ENCODE results near the gene CCNI2. TPM values are rescaled to one million over a fixed set of nuclear protein-coding genes. Genes with fewer than 3 reads are reported as not detected.

CCNI2 gene
- total and polyA plus RNA-seq, 10 of the 15 experiments (the other 5 are each of a cell fraction or from before 2014, with no cell fraction given): 1.8 to 8.0 (median 3.2) TPM

DNA sequence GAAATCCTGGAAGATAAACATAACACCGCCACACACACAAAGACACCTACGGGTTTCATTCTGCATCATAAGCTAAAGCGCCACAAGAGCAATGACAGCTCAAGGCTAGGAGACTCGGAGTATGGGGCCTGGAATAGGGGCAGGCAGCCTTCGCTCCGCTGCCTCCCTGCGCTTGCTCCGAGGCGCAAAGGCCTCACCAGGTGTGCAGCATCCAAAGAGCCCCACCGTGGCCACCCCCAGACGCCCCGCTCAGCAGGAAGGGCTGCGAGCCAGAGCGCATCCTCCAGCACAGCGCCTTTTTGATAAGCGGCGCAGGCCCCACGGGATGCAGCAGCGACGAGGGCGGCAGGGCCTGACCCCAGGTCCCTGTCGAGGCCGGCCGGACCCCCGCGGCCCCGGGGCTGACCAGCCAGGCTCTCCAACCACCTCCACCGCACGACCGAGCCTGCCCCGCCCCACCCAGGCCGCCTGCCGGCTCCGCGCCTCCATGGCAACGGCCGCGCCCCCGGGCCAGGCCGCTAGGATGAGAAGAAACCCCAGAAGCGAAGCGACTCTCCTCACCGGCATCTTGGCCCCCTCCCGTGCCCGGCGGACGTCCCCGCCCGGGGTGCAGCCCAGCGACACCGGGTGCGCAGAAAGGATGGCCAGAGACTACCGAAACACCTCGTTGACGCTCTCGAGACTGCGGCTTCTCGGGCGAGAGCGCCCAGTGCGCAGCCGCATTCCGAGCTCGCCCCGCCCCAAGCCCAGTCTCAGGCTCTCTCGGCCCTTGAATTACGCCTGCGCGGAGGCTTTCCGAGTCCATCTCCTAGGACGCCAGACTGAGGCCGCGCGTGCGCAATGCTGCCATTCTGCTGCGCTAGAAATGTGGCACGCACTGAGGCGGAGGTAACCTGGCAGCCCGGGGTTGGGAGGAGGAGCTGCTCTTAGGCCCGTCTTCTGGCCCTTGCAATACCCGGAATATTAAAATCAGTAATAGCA is 10.1 kb upstream of the CCNI2 start, which contains the start of gene KIF3A (continued):
- TF ChIP-seq, protein P1, sequence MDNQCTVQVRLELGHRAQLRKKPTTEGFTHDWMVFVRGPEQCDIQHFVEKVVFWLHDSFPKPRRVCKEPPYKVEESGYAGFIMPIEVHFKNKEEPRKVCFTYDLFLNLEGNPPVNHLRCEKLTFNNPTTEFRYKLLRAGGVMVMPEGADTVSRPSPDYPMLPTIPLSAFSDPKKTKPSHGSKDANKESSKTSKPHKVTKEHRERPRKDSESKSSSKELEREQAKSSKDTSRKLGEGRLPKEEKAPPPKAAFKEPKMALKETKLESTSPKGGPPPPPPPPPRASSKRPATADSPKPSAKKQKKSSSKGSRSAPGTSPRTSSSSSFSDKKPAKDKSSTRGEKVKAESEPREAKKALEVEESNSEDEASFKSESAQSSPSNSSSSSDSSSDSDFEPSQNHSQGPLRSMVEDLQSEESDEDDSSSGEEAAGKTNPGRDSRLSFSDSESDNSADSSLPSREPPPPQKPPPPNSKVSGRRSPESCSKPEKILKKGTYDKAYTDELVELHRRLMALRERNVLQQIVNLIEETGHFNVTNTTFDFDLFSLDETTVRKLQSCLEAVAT (IDR thresholded peaks at IDR 0.05): no peak
- TF ChIP-seq ESRRA (IDR thresholded peaks at IDR 0.05; ENCODE audit: low read length) (no peak), CBX5 (IDR thresholded peaks at IDR 0.05; ENCODE audit: low read depth) (0 out of 2 replicates have a peak, but pooled peaks have one; percentile 57), ZNF384 (IDR thresholded peaks at IDR 0.05; ENCODE audit: borderline replicate concordance, low read depth, low read length) (no peak), EGR1 (IDR thresholded peaks at IDR 0.05; ENCODE audit: borderline replicate concordance in 1 of 2, low read depth in 2 of 2, low read length in 2 of 2) (peak in 1 of 2 experiments; percentile 26; a peak in 1 of 3 replicates), JUNB (IDR thresholded peaks at IDR 0.05) (peak; percentile 67), POLR2AphosphoS2 (IDR thresholded peaks at IDR 0.05; ENCODE audit: low read depth, low read length) (no peak), ZNF24 (IDR thresholded peaks at IDR 0.05) (0 out of 2 replicates have a peak, but pooled peaks have one; percentile 26), HCFC1 (IDR thresholded peaks at IDR 0.05; ENCODE audit: low read length) (no peak), NR2C2 (IDR thresholded peaks at IDR 0.05; ENCODE audit: borderline replicate concordance, control insufficient read depth, insufficient read length, low read depth) (no peak), POLR2AphosphoS5 (IDR thresholded peaks at IDR 0.05; ENCODE audit: low read length) (peak; percentile 83)
- TF ChIP-seq, protein P2, sequence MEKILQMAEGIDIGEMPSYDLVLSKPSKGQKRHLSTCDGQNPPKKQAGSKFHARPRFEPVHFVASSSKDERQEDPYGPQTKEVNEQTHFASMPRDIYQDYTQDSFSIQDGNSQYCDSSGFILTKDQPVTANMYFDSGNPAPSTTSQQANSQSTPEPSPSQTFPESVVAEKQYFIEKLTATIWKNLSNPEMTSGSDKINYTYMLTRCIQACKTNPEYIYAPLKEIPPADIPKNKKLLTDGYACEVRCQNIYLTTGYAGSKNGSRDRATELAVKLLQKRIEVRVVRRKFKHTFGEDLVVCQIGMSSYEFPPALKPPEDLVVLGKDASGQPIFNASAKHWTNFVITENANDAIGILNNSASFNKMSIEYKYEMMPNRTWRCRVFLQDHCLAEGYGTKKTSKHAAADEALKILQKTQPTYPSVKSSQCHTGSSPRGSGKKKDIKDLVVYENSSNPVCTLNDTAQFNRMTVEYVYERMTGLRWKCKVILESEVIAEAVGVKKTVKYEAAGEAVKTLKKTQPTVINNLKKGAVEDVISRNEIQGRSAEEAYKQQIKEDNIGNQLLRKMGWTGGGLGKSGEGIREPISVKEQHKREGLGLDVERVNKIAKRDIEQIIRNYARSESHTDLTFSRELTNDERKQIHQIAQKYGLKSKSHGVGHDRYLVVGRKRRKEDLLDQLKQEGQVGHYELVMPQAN (conservative IDR thresholded peaks at IDR 0.05): peak; percentile 91
- TF ChIP-seq, protein P3, sequence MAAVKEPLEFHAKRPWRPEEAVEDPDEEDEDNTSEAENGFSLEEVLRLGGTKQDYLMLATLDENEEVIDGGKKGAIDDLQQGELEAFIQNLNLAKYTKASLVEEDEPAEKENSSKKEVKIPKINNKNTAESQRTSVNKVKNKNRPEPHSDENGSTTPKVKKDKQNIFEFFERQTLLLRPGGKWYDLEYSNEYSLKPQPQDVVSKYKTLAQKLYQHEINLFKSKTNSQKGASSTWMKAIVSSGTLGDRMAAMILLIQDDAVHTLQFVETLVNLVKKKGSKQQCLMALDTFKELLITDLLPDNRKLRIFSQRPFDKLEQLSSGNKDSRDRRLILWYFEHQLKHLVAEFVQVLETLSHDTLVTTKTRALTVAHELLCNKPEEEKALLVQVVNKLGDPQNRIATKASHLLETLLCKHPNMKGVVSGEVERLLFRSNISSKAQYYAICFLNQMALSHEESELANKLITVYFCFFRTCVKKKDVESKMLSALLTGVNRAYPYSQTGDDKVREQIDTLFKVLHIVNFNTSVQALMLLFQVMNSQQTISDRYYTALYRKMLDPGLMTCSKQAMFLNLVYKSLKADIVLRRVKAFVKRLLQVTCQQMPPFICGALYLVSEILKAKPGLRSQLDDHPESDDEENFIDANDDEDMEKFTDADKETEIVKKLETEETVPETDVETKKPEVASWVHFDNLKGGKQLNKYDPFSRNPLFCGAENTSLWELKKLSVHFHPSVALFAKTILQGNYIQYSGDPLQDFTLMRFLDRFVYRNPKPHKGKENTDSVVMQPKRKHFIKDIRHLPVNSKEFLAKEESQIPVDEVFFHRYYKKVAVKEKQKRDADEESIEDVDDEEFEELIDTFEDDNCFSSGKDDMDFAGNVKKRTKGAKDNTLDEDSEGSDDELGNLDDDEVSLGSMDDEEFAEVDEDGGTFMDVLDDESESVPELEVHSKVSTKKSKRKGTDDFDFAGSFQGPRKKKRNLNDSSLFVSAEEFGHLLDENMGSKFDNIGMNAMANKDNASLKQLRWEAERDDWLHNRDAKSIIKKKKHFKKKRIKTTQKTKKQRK (IDR thresholded peaks at IDR 0.05; ENCODE audit: low read depth, low read length): no peak
- TF ChIP-seq, protein P4, sequence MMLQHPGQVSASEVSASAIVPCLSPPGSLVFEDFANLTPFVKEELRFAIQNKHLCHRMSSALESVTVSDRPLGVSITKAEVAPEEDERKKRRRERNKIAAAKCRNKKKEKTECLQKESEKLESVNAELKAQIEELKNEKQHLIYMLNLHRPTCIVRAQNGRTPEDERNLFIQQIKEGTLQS (IDR thresholded peaks at IDR 0.05; ENCODE audit: borderline replicate concordance, extremely low read depth, low read depth, low read length): no peak
- TF ChIP-seq, protein P5, sequence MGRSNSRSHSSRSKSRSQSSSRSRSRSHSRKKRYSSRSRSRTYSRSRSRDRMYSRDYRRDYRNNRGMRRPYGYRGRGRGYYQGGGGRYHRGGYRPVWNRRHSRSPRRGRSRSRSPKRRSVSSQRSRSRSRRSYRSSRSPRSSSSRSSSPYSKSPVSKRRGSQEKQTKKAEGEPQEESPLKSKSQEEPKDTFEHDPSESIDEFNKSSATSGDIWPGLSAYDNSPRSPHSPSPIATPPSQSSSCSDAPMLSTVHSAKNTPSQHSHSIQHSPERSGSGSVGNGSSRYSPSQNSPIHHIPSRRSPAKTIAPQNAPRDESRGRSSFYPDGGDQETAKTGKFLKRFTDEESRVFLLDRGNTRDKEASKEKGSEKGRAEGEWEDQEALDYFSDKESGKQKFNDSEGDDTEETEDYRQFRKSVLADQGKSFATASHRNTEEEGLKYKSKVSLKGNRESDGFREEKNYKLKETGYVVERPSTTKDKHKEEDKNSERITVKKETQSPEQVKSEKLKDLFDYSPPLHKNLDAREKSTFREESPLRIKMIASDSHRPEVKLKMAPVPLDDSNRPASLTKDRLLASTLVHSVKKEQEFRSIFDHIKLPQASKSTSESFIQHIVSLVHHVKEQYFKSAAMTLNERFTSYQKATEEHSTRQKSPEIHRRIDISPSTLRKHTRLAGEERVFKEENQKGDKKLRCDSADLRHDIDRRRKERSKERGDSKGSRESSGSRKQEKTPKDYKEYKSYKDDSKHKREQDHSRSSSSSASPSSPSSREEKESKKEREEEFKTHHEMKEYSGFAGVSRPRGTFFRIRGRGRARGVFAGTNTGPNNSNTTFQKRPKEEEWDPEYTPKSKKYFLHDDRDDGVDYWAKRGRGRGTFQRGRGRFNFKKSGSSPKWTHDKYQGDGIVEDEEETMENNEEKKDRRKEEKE (IDR thresholded peaks at IDR 0.05): no peak
